Effector CD4-positive, alpha-beta T cell (primary cell): Measurements from ENCODE around the gene EGLN1.
"Not testable (repeated sequence)": the region's sequence is repeated elsewhere in the genome, so short reads cannot be mapped to it uniquely, and the experiment has no call there.

ENCODE experiments used
- DNase-seq: peaks from one replicate; pipeline ENCODE4 v3.0.0-alpha.2; 2020

The EGLN1 gene

GRCh38 chr1:231357831-231358354 lies 64.2 kb downstream of the EGLN1 start:
- peak; percentile 28 for DNase-seq

- DNase-seq = no peak
Observed at GRCh38 chr1:231357187-231357772, 64.8 kb downstream of the EGLN1 start.

- no peak for DNase-seq
Observed at GRCh38 chr1:231355171-231355570, 66.9 kb downstream of the EGLN1 start.

GRCh38 chr1:231354330-231355020 lies 67.6 kb downstream of the EGLN1 start:
- DNase-seq = no peak

- DNase-seq = no peak
Observed at GRCh38 chr1:231353086-231353485, 69.0 kb downstream of the EGLN1 start.

- no peak for DNase-seq
Observed at GRCh38 chr1:231351816-231352215, 70.3 kb downstream of the EGLN1 start.

GRCh38 chr1:231348856-231349255 lies 73.2 kb downstream of the EGLN1 start:
- not testable (repeated sequence) for DNase-seq

GRCh38 chr1:231348442-231348841 lies 73.6 kb downstream of the EGLN1 start:
- no peak for DNase-seq

- DNase-seq = no peak
Observed at GRCh38 chr1:231347961-231348360, 74.1 kb downstream of the EGLN1 start.

- DNase-seq = no peak
Observed at GRCh38 chr1:231340328-231341013, 81.6 kb downstream of the EGLN1 start.

- no peak for DNase-seq
Observed at GRCh38 chr1:231338270-231339128, 83.6 kb downstream of the EGLN1 start, which contains the start of gene SPRTN. TSS of gene SPRTN (plus strand) at chr1:231338293. CDS start at chr1:231338384, 91 bp downstream.

GRCh38 chr1:231337472-231338269 lies 84.4 kb downstream of the EGLN1 start, which contains the start of gene EXOC8:
TSS of gene EXOC8 (minus strand) at chr1:231337852. CDS start at chr1:231337745, 107 bp downstream.
- DNase-seq = peak; percentile 98

- DNase-seq = peak; percentile 30
Observed at GRCh38 chr1:231337043-231337471, 85.0 kb downstream of the EGLN1 start.

- no peak for DNase-seq
Observed at GRCh38 chr1:231335663-231336602, 86.2 kb downstream of the EGLN1 start.

- no peak for DNase-seq
Observed at GRCh38 chr1:231334952-231335351, 87.1 kb downstream of the EGLN1 start.

GRCh38 chr1:231334079-231334666 lies 87.9 kb downstream of the EGLN1 start:
- DNase-seq = no peak

GRCh38 chr1:231332761-231333160 lies 89.3 kb downstream of the EGLN1 start:
- DNase-seq = no peak

GRCh38 chr1:231329483-231329882 lies 92.6 kb downstream of the EGLN1 start:
- DNase-seq = no peak

GRCh38 chr1:231327617-231328016 lies 94.5 kb downstream of the EGLN1 start:
- no peak for DNase-seq

GRCh38 chr1:231326248-231326647 lies 95.8 kb downstream of the EGLN1 start:
- DNase-seq = no peak
